GM12891 (cell line): ENCODE measurements around the gene VAV2.

Source experiments
- PAX5 ChIP-seq: IDR thresholded peaks from 2 replicates; pipeline ENCODE4 v1.6.1; 2011; ENCODE audit warnings: low read length, moderate library complexity, mild to moderate bottlenecking; ENCODE audit not compliant: insufficient read depth, severe bottlenecking
- POLR2A ChIP-seq: IDR thresholded peaks from 2 replicates; pipeline ENCODE4 v1.6.1; 2011; ENCODE audit warnings: low read depth, low read length, control low read depth
- POLR2AphosphoS5 ChIP-seq: IDR thresholded peaks from 2 replicates; pipeline ENCODE4 v1.6.1; 2011; ENCODE audit warnings: low read depth, low read length, control low read depth
- POU2F2 ChIP-seq: IDR thresholded peaks from 2 replicates; pipeline ENCODE4 v1.6.1; 2011; ENCODE audit warnings: low read depth, mild to moderate bottlenecking, control low read depth, low read length, moderate library complexity
- SPI1 ChIP-seq: IDR thresholded peaks from 2 replicates; pipeline ENCODE4 v1.6.1; 2011; ENCODE audit warnings: low read depth, low read length, control low read depth
- TAF1 ChIP-seq: IDR thresholded peaks from 2 replicates; pipeline ENCODE4 v1.6.1; 2011; ENCODE audit warnings: low read depth, low read length, control low read depth

DNA sequence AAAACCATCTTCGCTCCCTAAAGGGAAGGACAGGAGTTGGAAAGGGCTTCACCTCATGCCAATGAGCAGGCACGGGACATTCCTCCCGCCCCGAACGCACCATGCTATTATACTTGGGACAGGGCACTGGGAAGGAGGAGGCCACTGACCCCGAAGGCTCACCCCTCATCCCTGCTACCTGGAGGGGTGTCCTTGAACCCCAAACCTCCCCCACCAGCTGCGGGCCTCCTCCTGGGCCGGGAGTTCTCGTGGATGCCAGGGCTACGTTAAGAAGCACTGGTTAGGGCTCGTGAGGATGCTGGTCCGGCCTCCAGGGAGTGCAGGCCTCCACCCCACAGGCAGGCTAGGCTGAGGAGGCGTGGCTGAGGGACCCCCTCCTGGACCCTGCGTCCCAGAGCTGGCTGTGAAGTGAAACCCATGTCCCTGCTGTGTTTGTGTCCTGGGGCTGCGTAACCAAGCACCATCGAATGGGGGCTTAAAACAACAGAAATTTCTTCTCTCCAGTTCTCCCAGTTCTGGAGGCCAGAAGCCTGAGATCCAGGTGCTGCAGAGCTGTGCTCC, 142.9 kb downstream of the VAV2 start:
- TF ChIP-seq POLR2A (no peak), POLR2AphosphoS5 (no peak), TAF1 (no peak), SPI1 (no peak), POU2F2 (no peak), PAX5 (no peak)
